GM12801 (cell line): ENCODE results near the gene SLC35F3.

ENCODE experiments used
- TF ChIP-seq, protein P1 (sequence below): IDR thresholded peaks from one replicate; pipeline ENCODE4 v1.5.1; 2011; ENCODE audit warnings: control low read depth; ENCODE audit not compliant: insufficient read length; ENCODE audit errors: extremely low read depth

The SLC35F3 gene

DNA sequence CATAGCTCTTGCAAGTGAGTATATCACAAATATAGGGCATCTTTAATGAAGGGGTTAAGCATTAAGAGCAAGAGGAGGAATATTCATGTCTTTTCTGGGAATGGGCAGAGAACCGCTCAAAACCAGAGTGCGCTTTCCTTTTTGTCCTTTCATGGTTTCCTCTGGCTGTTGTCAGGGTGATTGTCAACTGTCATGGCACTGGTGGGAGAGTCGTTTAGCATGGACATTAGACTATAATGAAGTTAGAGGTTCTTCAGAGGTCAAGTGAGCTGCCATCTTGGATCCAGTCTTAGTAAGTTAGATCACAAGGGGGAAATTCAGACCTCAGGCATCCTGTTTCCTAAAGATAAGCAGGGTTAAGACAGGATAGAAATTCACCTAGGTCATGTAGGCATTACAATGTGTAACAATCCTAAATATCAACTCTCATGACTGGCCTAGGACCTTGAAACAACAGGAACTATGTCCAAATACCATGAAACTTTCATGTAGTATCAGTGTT is 456.7 kb downstream of the SLC35F3 start:
- TF ChIP-seq, protein P1, sequence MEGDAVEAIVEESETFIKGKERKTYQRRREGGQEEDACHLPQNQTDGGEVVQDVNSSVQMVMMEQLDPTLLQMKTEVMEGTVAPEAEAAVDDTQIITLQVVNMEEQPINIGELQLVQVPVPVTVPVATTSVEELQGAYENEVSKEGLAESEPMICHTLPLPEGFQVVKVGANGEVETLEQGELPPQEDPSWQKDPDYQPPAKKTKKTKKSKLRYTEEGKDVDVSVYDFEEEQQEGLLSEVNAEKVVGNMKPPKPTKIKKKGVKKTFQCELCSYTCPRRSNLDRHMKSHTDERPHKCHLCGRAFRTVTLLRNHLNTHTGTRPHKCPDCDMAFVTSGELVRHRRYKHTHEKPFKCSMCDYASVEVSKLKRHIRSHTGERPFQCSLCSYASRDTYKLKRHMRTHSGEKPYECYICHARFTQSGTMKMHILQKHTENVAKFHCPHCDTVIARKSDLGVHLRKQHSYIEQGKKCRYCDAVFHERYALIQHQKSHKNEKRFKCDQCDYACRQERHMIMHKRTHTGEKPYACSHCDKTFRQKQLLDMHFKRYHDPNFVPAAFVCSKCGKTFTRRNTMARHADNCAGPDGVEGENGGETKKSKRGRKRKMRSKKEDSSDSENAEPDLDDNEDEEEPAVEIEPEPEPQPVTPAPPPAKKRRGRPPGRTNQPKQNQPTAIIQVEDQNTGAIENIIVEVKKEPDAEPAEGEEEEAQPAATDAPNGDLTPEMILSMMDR = no peak

DNA sequence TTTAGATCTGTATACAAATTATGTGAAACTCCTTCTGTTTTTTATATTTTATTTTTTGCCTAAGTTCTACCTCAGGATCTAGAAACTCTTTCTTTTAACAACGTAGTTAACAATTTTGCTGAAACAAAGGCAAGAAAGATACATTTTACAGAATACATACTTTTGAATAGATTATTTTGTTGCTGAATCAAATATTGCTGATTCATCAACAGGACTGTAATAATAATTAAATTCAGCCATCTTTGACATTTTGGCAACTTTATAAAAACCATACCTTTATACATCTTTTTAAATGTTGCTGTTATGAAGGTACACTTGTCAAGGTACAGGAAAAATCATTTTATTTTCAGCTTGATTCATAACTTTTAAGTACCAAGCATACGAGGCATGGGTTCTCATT is 458.1 kb downstream of the SLC35F3 start:
- TF ChIP-seq, protein P1 = no peak

DNA sequence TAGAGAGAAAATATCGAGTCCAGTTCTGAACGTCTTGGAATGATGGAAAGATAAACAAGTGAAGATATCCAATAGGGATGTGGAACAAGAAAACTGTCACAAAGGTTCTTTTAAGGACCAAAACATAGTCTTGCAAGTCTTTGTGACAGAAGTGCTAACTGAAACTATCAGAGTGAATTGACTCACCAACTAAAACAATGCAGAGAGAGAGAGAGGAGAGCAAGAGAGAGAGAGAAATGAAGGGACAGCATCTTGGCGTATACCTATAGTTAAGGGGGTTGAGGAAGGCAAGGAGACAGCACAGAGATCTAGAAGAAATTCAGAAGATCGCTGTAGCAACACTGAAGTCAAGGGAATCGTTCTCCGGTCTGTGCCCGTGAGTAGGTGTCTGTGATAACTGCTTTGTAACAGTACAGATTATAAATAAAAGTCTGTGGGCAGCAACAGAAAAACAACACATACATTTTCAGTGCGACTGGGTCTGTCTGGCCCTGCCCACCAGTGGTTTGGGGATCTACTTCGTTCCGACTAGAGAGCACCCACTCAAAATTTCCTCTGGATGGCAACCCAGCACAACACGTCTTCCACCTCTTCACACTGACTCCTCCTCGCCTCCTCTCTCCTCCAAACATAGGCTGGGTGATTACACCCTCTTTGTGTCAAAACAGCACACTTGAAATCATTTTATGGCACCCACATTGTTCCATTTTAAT is 464.0 kb downstream of the SLC35F3 start:
- TF ChIP-seq, protein P1 = no peak

DNA sequence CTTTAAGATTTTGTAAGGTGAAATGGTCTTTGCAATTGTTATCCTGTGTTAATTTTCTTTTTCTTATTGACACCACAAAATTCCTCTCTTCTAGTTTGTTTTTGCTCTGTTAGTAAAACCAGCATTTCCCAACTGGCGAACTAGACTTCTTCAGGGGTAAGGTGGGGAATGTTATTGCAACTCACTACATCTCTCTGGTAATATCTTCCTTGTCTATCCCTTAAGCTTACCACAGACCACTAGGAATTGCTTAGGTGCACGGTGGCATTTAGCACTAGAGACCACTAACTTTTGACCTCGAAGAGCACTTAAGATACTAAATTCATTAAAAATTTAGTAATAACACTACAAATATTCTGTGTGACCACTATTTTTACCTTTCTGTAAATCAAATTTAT is 464.6 kb downstream of the SLC35F3 start:
- TF ChIP-seq, protein P1 = no peak

DNA sequence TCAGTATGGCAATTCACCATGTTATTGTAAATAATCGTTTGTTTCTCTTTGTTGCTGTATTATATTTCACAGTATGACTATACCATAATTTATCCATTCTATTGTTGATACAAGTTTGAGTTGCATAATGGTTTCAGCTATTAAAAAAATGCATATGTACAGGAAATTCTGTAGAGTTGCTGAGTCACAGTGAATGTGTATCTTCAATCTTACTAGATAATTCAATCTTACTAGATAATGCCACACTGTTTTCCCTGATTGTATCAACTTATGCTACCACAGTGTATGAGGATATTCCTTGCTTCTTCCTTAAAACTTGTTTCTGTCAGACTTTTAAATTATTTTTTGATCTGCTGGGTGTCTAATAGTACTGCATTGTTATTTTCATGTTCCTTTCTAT is 465.3 kb downstream of the SLC35F3 start:
- TF ChIP-seq, protein P1 = no peak

DNA sequence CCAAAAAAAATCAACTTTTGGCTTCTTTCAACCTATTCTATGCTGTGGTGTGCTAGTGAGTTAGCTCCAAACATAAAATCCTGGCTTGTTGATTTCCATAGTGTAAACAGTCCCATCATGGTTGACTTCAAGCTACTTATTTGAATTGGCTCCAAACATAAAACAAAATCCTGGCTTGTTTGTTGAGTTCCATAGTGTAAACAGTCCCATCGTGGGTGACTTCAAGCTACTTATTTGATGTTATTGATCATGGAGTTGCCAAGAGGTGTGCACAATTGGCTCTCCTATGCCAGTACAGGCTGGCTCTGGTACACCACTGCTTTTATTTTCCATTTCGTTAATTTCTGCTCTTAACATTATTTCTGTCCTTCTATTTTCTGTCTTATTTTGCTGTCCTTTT is 466.9 kb downstream of the SLC35F3 start:
- TF ChIP-seq, protein P1 = no peak

DNA sequence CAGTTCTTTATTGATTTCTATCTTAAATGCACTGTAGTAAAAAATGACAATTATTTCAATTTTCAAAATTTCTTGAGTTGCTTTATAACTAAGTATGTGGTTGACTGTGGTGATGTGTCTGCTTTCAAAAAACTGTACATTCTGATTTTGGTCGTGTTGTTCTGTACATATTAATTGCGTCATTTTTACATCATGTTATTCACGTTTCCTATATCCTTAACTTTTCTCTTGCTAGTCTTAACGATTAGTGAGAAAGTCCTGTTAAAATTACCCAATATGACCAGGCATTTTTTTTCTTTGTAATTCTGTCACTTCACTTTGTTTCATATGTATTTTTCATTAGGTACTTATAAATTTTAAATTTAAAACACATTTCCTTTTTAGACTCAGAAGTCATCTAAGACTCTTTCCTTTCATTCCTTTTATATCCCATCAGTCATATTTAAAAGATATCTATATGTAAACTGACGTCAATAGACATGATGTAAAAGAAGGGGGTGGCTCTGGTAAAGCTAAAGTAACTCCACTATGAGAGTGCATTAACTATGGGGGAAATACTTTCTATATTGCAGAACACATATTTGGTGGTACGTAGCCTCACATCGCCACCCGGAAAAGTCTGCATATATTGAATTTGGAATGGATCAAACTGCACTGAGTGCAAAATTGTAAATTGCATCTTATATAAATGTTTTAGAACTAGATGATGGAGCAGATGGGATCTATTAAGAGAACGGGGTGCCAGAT is 467.7 kb downstream of the SLC35F3 start:
- TF ChIP-seq, protein P1 = no peak
